Measurements from ENCODE around the gene ATXN7L3B. TPM values are rescaled to one million over a fixed set of nuclear protein-coding genes. Genes with fewer than 3 reads are reported as not detected.
"Not testable (repeated sequence)": the region's sequence is repeated elsewhere in the genome, so short reads cannot be mapped to it uniquely, and the experiment has no call there.

Gene ATXN7L3B, protein sequence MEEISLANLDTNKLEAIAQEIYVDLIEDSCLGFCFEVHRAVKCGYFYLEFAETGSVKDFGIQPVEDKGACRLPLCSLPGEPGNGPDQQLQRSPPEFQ
- polyA plus RNA-seq (2013, experiment 1 of 2; ENCODE audit: insufficient read length): 24.4 TPM
- 26.0 TPM for polyA plus RNA-seq (2013, experiment 2 of 2; ENCODE audit: insufficient read length)

DNA sequence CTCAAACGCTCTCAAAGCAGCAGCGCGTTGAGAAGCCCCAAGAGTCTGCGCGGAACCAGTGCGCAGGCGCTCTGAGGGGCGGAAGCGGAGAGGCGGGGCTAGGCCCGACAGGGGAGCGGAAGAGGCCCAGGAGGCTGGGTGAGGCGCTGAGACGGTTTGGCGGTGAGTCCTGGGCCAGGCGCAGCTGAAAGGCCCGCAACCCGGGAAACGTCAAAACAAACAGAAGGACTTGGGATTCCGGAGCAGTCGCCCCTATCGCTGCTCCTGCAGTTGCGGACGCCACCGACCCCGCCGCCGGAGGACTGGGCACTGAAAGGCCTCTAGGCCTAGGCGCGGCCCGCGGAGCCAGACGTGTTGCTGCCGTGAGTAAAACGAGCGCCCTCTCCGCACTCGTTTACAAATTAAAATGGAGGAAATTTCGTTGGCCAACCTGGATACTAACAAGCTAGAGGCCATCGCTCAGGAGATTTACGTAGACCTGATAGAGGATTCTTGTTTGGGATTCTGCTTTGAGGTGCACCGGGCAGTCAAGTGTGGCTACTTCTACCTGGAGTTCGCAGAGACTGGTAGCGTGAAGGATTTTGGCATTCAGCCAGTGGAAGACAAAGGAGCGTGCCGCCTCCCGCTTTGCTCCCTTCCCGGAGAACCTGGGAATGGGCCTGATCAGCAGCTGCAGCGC, at the start of gene ATXN7L3B:
TSS of gene ATXN7L3B (plus strand) at position 129 of the 679 bp plus-strand sequence. CDS start at position 407, 278 bp downstream.
- DNase-seq: peak; percentile 95

DNA sequence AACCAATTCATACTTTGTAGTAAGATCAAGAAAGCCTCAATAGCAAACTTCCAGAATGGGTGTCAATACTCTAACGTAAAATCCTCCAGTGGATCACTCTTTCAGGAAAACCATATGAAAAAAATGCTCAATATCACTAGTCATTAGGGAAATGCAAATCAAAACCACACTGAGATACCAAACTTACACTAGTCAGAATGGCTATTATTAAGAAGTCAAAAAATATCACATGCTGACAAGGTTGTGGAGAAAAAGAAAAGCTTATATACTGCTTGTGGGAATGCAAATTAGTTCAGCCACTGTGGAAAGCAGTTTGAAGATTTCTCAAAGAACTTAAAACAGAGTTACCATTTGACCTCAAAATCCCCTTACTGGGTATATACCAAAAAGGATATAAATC, 49.5 kb upstream of the ATXN7L3B start:
- DNase-seq: no peak

DNA sequence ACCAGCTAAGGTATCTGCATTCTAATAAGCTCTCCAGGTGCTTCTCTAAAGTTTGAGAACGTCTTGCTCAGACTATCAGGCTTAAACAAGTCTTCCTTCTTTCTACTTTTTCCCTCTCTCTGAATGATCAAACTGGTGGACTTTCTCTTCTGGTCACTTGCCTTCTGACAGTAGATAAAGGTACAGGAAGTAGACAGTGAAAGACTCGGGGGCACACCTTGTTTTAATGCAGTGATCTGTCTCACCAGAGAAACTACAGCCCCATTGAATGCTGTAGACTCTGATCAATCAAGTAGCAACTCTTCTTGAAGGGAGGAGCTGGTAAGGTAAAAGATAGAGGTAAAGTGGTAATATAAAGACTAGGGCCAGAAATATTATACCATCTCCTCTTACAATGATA, 48.1 kb upstream of the ATXN7L3B start:
- no peak for DNase-seq

DNA sequence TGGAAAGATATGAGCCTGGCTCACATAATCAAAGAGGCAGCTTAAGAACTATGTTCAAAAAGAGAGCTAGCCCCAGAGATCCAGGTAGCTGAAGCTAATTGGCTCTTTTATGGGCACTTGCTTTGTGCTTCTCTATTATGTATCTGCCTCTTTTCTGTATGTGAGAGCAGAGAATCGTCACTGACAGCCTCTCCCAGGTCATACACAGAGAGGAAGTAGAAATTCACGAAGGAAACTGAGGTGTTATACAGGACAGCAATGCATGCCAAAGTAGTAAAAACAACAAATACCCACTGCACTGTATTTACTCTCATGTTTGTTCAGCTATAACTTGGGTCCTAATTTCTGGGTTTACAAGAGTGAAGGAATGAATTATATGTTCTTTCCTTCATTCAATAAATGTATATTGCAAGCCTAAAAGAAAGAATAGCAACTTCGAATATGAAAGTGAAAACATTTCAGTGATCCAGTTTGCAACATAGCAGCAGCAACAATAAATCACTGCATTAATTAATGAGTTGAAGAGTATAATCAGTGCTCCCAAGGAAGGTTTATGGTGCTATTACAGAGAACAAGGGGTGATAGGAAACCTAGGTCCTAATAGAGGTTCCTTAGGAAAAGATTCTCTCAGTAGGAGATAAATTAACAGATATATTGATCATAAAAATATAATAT, 47.1 kb upstream of the ATXN7L3B start:
- no peak for DNase-seq

DNA sequence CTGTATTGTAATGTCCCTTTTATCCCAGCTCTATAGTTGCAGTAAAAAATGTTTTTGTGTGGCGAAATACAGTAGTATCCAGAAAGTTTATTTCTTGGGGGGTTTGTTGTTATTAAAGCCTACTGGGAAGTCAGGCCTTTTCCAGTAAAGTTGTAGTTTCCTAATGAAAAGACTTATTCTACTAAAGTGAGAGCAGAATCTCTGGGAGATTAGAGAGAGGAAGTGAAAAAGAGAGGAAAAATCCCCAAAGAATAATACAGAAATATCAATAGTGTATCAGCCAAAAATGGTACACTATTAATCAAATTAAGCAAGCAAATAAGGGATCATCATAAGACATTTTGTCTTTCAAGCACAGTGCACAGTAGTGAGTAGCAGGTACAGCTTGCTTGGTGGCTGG, 46.3 kb upstream of the ATXN7L3B start:
- DNase-seq: no peak

DNA sequence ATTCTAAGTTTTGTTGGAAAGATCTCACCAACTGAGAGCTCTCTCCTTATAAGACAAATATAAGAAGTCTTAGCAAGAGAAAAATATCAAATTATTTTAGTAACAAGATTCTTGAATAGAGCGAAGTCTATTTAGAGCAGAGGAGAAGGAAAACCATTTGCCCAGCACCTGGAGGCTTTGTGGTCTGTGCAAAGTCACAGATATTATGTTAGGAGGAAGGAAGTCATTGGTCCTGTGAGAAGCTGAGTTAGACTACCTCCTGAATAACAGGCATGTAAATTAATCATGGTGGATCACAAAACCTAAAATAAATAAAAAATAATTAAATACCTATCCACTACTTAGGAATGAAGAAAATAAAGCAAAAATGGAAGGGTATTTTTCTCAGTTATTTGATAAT, 38.4 kb upstream of the ATXN7L3B start:
- no peak for DNase-seq

DNA sequence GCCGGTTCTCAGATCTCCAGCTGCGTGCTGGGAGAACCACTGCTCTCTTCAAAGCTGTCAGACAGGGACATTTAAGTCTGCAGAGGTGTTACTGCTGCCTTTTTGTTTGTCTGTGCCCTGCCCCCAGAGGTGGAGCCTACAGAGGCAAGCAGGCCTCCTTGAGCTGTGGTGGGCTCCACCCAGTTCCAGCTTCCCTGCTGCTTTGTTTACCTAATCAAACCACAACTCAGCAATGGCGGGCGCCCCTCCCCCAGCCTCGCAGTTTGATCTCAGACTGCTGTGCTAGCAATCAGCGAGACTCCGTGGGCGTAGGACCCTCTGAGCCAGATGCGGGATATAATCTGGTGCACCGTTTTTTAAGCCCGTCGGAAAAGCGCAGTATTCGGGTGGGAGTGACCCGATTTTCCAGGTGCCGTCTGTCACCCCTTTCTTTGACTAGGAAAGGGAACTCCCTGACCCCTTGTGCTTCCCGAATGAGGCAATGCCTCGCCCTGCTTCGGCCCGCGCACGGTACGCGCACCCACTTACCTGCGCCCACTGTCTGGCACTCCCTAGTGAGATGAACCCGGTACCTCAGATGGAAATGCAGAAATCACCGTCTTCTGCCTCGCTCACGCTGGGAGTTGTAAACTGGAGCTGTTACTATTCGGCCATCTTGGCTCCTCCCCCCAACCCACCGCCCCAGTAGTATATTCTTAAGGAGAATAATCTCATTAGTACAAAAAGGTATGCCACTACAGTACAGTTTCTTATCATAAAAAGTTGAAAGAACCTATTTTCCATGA, 28.6 kb upstream of the ATXN7L3B start:
- not testable (repeated sequence) for DNase-seq

DNA sequence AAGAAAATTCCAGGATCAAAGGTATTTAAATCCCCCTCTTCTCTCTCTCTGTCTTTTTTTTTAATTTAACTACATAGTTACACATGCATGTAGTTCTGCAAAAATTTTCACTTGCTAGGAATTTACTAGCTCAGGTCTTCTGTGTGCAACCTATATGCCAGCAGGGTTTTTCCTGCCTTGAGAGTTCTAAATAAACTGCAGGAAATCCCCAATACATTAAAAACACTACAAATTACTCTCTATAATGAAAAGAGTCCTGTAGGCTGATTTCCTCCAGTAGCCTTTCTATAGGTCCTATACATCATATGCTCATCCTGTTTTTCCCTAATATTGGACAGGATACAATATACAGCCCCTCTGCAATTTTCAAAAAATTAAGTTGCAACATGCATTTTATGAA, 27.7 kb upstream of the ATXN7L3B start:
- no peak for DNase-seq

DNA sequence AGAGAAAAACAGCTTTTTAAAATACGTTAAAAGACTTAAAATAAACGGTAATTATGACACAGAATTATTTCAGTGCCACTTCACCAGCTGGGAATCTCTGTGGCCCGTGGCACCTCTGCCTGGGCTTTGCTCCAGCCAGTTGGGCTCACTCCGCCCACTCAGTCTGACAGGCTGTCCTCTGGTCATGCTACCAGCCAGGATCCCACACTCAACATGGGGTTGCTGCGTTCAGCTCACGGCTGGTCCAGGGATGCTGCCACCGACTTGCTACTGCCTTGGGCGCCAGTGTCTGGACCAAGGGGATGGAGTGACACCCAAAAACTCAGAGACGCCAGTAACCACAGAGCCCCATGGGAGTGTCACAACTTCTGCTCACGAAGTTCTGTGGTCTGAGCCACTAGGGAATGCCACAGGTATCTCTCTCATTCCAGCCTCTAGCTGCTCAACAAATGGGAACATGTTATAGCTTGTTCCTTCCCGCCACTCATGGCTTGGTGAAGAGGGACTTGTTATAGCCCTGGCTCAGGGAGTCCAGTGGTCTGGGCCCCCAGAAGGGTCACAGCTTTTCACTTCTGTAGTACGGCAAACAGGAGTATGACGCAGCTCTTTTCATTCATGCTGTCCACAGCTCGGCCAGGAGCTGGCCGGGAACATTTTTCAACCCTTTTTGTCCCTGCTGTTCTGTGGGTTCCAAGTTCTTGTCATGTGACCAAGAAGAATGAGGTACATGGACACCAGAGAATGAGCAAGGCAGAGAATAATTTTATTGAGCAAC, 23.4 kb upstream of the ATXN7L3B start:
- no peak for DNase-seq

DNA sequence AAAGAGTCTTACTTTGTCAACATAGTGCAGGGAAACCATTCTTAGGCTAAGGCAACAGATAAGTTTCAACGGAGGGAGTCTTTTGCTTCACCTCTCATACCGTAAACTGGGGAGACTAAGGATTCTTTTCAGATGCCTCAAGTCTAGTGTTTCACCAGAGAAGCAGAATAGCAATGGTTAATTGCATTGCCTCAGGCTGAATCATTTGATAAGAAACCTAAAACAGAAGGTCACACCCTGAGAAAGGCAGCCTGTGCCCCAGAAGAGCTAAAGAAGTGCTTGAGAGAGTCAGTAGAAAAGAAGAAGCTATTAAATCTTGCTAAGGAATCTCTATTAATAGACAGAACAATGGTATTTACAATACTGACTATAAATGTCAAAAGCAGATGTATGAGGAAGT, 21.8 kb upstream of the ATXN7L3B start:
- DNase-seq: no peak

DNA sequence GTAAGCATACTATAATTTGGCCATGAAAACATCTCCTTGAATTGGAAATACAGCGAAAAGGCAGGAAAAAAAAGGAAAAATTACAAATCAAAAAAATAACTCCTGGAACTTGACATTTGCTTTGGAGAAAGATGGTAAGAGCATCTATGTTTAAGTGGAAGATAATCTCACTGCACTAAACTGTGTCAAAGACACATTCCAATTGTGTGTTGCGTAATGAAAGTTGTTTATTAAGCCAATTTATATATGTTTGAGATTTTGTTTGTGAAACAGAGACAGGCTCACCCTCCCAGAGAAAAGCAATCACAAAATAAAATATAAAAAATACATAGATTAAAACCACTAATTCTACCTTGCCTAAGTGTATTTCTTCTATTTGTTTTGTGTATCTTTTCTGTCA, 11.1 kb upstream of the ATXN7L3B start:
- no peak for DNase-seq

DNA sequence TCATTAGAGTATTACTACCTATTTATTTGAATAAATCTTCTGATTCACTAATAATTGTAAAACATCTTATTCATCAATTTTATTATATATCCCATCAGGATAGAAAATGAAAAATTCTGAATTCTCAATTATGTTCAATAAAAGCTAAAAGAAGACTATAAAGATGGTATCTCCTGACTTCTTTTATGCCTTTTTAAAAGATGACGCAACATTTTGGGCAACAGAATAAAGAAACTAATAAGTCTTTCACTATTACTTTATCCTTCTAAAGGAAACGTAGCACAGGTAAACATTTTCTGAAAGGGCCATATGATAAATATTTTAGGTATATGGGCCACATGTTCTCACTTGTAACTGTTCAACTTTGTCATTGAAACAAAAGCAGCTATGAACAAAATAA, 10.1 kb upstream of the ATXN7L3B start:
- DNase-seq: no peak

DNA sequence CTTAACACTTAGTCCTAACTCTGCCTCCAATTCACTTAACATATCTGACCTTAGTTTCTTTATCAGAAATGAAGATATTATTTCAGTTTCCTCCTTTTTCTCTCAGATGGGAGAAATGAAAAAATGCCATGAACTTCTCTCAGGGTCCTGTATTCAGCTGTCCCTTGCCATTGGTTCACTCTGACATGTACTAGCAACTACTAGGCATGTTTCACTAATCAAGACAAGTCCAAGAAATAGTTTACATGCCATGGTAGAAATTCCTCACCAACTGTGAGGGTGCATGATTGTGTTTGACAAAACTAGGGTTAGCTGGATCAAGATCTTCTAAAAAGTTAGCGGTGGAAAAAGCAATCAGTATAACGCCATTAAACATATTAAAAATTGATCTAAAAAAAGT, 7.0 kb upstream of the ATXN7L3B start:
- DNase-seq: no peak

DNA sequence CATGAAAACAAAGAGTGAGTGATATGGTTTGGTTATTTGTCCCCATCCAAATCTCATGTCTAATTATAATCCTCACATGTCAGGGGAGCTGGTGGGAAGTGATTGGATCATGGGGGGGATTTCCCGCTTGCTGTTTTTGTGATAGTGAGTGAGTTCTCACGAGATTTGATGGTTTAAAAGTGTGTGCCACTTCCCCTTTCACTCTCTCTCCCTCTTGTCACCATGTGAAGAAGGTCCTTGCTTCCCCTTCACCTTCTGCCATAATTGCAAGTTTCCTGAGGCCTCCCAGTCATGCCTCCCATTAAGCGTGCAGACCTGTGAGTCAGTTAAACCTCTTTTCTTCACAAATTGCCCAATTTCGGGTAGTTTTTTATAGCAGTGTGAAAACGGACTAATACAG, 2.1 kb upstream of the ATXN7L3B start:
- DNase-seq: no peak

DNA sequence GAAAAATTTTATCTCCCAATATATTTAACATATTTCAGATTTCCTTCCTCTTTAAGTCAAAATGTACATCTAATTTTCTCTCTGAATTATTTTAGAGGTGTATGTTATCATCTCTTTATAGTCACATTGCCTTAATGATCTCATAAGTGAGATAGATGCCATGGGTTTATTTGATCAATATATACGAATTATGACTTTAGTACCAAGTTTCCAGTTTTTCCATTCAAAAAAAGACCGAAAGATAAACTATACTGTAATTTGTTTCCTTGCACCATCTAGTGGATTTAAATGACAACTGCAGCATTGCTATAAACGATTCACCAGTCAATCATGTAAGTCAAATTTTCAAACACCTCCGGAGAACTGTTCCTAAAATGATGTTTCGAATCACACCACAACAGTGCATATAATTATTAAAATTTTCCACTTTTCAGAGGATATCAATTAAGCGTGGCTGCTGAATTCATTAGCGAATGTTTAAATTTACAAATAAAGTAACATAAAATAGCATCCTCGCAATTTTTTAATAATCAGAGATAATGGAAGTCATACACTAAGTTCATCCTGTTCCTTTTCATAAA, 419 bp upstream of the ATXN7L3B start:
- peak; percentile 69 for DNase-seq

DNA sequence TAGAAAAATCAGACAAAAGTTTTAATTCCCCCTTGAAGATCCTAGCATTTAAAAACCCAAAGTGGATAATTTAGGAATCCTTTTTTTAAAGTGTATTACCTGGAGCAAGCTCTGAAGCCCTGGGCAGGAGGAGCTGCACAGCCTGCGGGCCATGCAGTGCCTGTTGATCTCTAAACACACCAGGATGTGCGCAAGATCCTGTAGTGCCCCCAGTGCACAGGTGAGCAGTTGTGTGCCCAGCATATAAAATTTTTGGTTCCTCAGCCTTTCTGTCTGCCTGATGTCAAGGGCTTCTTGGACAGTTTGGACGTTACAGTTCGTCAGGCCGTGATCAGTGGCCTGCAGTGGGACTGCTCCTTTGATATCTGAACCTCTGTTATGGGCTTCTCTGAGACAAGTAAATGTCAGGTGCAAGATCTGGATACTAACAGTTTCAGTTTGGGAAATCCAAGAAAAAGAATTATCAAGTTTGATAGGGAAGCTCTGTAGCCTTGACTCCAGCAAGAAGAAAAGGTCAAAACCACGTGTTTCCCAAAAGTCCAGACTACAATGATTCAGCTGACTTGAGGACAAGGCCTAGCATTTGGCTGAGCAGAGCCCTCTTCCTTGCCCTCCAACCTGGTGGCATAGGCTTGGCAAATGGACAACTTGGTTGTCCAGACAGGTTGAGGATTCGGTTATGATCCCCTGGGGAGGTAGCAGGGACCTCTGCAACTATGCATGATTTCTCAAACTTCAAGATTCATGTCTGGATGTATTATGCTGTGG, 1.0 kb downstream of the ATXN7L3B start:
- no peak for DNase-seq

DNA sequence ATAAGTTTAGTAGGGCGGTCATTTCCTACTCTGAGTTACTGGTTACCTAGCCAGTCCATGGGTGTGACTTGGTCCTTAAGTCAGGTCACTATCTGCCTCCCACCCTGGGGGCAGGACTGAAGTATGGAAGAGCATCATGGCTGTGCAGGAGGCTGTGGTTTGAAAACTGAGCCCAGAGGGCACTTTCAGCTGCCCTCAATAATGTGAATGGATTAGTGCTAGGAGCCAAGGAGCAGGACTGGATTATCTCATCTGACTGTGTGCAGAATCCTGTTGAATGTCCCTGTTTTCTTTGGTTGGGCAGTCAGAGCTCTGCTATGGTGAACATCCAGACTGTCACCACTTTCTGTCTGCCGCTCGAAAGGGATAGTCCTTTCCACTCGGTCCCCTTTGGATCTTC, 1.6 kb downstream of the ATXN7L3B start:
- no peak for DNase-seq

DNA sequence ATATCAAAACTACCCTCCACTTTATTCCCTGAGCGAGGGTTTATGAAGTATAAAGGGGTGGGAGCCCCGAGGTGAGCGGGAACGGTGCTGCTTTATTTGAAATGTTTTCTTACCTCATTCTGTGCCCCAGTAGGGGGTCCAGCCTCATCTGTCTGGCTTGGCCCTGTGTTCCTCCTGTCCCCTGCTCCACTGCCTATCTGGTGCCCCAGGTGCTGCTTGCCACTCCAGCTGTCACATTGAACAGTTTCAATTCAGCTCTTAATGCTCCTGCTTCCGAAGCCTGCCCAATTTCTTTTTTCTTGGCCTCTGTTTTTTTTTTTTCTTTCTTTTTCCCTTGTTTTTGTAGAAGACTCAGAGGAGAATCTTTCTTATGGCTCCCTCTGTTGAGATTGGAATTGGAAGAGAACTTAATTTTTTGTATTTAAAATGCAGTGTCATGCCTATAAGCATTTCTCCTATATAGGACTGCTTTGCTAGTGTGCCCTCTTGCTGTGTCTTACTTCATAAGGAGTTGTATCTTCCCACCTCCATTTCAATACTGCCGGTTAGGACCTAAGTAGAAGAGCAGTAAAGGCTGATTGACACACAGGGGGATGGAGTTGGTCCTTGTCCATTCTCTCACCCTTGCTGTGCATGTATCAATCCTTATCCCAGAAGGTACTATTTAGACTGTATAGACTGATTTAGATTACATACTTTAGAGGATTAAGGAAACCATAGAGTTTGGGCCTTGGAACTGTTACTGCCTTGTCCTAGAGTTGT, 2.3 kb downstream of the ATXN7L3B start:
- DNase-seq: no peak

DNA sequence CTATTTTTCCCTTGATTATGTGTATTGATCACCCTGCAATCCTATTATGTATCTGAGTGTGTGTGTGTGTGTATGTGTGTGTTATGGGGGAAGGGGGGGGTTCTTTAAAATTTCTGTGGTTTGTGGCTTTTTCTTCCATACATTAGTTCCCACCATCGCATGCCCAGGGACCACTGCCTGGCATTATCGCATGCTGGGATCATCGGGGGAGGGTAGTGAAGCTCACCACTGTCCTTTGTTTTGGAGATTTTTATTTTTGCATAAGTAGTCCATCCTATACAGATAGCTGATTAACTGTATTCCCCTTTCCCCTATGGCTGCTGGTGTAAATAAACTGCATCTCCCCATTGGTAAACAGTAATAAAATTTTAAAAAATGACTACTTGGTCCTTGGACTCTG, 3.4 kb downstream of the ATXN7L3B start:
- peak; percentile 15 for DNase-seq

DNA sequence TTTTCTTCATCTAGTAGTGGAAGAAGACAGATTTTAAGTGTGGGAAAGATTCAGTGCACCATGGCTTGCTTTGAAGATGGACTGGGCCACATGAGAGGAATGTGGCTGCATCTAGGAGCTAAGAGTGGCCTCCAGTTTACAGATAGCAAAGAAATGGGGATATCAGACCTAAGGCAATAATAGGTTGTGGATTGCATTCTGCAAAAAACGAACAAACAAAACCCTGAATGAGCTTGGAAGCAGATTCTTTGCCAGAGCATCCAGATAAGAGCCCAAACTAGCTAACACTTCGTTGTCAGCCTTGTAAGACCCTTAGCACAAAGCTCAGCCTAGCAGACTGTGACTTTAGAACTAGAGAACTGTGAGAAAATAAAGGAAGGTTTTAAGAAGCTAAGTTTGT, 9.6 kb downstream of the ATXN7L3B start:
- DNase-seq: no peak

DNA sequence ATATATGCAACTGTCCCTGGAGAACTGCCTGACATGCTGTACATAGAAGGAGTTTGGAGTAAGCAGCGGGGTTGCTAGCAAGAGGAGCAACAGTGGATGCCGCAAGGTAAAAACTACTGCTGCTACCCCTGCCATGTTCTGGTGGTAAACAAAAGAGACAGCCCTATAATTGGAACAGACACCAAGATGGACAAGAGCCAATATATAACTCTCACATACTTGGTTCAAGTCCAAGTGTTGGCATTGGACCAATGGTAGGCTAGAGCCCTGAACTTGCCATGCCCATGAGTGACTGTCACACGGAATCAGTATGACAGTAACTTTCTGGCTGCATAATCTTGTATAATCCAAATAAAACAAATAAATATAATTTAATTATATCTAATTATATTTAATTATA, 13.7 kb downstream of the ATXN7L3B start:
- no peak for DNase-seq
